NB4 (cell line): ENCODE measurements around the gene ENDOV.

Source experiments
- POLR2A ChIP-seq: IDR thresholded peaks from 2 replicates; pipeline ENCODE4 v1.6.1; 2011; ENCODE audit warnings: mild to moderate bottlenecking; ENCODE audit not compliant: insufficient read length; ENCODE audit errors: extremely low read depth
- TF ChIP-seq, protein P1 (sequence below): IDR thresholded peaks from one replicate; pipeline ENCODE4 v1.5.1; 2012; ENCODE audit warnings: low read depth, low read length
- TF ChIP-seq, protein P2 (sequence below): IDR thresholded peaks from 2 replicates; pipeline ENCODE4 v1.6.1; 2011; ENCODE audit warnings: low read depth, low read length

DNA sequence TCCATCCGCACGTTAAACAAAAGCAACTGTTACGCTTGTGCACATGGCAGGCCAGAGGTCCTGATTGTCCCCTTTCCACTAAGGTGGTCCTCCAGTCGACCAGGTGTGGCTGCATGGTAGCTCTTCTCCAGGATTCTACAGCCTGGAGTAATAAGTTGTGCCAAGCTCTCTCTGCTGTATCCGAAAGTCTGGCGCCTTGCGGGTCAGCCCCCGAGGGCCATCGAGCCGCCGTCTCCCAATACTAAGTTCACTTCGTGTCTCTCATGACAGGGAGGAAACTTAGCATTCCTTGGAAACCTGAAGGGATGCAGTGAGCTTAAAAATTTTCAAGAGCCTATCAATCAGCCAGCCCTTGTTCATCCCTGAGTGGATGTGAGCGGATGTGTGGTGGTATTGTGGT is 5.3 kb upstream of the ENDOV start:
- TF ChIP-seq POLR2A = no peak
- TF ChIP-seq, protein P1, sequence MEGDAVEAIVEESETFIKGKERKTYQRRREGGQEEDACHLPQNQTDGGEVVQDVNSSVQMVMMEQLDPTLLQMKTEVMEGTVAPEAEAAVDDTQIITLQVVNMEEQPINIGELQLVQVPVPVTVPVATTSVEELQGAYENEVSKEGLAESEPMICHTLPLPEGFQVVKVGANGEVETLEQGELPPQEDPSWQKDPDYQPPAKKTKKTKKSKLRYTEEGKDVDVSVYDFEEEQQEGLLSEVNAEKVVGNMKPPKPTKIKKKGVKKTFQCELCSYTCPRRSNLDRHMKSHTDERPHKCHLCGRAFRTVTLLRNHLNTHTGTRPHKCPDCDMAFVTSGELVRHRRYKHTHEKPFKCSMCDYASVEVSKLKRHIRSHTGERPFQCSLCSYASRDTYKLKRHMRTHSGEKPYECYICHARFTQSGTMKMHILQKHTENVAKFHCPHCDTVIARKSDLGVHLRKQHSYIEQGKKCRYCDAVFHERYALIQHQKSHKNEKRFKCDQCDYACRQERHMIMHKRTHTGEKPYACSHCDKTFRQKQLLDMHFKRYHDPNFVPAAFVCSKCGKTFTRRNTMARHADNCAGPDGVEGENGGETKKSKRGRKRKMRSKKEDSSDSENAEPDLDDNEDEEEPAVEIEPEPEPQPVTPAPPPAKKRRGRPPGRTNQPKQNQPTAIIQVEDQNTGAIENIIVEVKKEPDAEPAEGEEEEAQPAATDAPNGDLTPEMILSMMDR = no peak
- TF ChIP-seq, protein P2, sequence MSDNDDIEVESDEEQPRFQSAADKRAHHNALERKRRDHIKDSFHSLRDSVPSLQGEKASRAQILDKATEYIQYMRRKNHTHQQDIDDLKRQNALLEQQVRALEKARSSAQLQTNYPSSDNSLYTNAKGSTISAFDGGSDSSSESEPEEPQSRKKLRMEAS = no peak
